ENCODE measurements around the gene YWHAG.

DNA sequence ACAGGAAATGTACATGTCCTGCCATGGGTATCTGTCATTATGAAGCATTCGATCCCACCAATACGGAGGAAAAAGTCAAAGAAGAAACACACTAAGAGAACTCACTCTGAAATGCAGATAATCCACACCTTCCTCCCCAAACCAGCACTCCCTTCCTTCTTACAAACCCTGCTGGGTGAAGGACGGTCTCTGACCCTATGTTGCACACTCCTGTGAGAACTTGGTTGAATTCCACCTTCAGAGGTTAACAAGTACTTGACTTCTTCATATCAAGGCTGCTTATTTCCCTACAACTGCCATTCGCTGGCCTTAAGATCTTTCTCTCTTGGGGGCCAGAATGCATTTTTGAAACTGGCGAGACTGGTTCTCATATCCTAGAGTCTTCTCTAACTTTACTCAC lies 16.6 kb downstream of the YWHAG start:
- TF ChIP-seq JUND (IDR thresholded peaks at IDR 0.05): no peak
- TF ChIP-seq, protein P1, sequence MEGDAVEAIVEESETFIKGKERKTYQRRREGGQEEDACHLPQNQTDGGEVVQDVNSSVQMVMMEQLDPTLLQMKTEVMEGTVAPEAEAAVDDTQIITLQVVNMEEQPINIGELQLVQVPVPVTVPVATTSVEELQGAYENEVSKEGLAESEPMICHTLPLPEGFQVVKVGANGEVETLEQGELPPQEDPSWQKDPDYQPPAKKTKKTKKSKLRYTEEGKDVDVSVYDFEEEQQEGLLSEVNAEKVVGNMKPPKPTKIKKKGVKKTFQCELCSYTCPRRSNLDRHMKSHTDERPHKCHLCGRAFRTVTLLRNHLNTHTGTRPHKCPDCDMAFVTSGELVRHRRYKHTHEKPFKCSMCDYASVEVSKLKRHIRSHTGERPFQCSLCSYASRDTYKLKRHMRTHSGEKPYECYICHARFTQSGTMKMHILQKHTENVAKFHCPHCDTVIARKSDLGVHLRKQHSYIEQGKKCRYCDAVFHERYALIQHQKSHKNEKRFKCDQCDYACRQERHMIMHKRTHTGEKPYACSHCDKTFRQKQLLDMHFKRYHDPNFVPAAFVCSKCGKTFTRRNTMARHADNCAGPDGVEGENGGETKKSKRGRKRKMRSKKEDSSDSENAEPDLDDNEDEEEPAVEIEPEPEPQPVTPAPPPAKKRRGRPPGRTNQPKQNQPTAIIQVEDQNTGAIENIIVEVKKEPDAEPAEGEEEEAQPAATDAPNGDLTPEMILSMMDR (IDR thresholded peaks at IDR 0.05; ENCODE audit: low read depth, low read length, missing input control): no peak
- TF ChIP-seq, protein P2, sequence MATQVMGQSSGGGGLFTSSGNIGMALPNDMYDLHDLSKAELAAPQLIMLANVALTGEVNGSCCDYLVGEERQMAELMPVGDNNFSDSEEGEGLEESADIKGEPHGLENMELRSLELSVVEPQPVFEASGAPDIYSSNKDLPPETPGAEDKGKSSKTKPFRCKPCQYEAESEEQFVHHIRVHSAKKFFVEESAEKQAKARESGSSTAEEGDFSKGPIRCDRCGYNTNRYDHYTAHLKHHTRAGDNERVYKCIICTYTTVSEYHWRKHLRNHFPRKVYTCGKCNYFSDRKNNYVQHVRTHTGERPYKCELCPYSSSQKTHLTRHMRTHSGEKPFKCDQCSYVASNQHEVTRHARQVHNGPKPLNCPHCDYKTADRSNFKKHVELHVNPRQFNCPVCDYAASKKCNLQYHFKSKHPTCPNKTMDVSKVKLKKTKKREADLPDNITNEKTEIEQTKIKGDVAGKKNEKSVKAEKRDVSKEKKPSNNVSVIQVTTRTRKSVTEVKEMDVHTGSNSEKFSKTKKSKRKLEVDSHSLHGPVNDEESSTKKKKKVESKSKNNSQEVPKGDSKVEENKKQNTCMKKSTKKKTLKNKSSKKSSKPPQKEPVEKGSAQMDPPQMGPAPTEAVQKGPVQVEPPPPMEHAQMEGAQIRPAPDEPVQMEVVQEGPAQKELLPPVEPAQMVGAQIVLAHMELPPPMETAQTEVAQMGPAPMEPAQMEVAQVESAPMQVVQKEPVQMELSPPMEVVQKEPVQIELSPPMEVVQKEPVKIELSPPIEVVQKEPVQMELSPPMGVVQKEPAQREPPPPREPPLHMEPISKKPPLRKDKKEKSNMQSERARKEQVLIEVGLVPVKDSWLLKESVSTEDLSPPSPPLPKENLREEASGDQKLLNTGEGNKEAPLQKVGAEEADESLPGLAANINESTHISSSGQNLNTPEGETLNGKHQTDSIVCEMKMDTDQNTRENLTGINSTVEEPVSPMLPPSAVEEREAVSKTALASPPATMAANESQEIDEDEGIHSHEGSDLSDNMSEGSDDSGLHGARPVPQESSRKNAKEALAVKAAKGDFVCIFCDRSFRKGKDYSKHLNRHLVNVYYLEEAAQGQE (IDR thresholded peaks at IDR 0.05): no peak
- no peak for TF ChIP-seq YY1 (IDR thresholded peaks at IDR 0.05)
- TF ChIP-seq RAD21 (IDR thresholded peaks at IDR 0.05): no peak
- TF ChIP-seq RXRA (IDR thresholded peaks at IDR 0.05): no peak
- TF ChIP-seq FOXA1 (IDR thresholded peaks at IDR 0.05): no peak
- TF ChIP-seq, protein P3, sequence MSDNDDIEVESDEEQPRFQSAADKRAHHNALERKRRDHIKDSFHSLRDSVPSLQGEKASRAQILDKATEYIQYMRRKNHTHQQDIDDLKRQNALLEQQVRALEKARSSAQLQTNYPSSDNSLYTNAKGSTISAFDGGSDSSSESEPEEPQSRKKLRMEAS (IDR thresholded peaks at IDR 0.05): no peak
- no peak for TF ChIP-seq GABPA (IDR thresholded peaks at IDR 0.05 in 1 of 2, conservative IDR thresholded peaks at IDR 0.05 in 1 of 2)
- TF ChIP-seq, protein P4, sequence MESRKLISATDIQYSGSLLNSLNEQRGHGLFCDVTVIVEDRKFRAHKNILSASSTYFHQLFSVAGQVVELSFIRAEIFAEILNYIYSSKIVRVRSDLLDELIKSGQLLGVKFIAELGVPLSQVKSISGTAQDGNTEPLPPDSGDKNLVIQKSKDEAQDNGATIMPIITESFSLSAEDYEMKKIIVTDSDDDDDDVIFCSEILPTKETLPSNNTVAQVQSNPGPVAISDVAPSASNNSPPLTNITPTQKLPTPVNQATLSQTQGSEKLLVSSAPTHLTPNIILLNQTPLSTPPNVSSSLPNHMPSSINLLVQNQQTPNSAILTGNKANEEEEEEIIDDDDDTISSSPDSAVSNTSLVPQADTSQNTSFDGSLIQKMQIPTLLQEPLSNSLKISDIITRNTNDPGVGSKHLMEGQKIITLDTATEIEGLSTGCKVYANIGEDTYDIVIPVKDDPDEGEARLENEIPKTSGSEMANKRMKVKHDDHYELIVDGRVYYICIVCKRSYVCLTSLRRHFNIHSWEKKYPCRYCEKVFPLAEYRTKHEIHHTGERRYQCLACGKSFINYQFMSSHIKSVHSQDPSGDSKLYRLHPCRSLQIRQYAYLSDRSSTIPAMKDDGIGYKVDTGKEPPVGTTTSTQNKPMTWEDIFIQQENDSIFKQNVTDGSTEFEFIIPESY (IDR thresholded peaks at IDR 0.05): no peak
- TF ChIP-seq EGR1 (IDR thresholded peaks at IDR 0.05; ENCODE audit: low read depth in 2 of 2): no peak
- no peak for TF ChIP-seq HNF4G (IDR thresholded peaks at IDR 0.05)
